HepG2 (cell line): ENCODE measurements around the gene PERCC1. TPM values are rescaled to one million over a fixed set of nuclear protein-coding genes. Genes with fewer than 3 reads are reported as not detected.
A peak's percentile ranks its signal among the peaks of the same experiment; 100 is the strongest.

ENCODE experiments used
- ATAC-seq: fragments of 200-7000 bp; cut with Tn5 transposase; 3 replicates; pipeline ENCODE4 v1.9.1; 2020; ENCODE audit warnings: mild to moderate bottlenecking, moderate library complexity
- BruUV-seq: library from RNA; stranded (reverse); fragments of 400-500 nt; replicated peaks from 2 replicates; lab custom pipeline; 2021; lab: Mats Ljungman, UMichigan
- CTCF ChIA-PET: fragments of 300-600 bp; formaldehyde crosslinking; extraction: SDS; loops from one replicate; lab custom pipeline; 2021; ENCODE audit warnings: low total read pairs, inconsistent platforms, low intra/inter-chr PET ratio; lab: Yijun Ruan, JAX
- POLR2A ChIA-PET: fragments of 350-600 bp; sonication (Branson Sonifier 250); formaldehyde crosslinking; loops from one replicate; lab custom pipeline; 2020; ENCODE audit warnings: antibody characterized with exemption, inconsistent platforms; lab: Yijun Ruan, JAX
- DNase-seq: peaks from one replicate; pipeline ENCODE4 v3.0.0-alpha.2; 2015; ENCODE audit warnings: low spot score
- FAIRE-seq: peaks from 3 replicates; lab custom pipeline; 2011; peaks lifted over from hg19 to GRCh38; lab: Jason Lieb, UNC
- H2AFZ ChIP-seq: one replicate; pipeline ENCODE4 v1.6.1; 2011; ENCODE audit warnings: low read length, inconsistent platforms
- H3K27ac ChIP-seq: fragments of 300-600 bp; 3 replicates; pipeline ENCODE4 v1.8.0; 2011; ENCODE audit warnings: mixed run types, mild to moderate bottlenecking, mixed read lengths, low read length, inconsistent platforms; ENCODE audit not compliant: insufficient read depth; ENCODE audit errors: extremely low read length
- H3K27me3 ChIP-seq, 2 experiments: fragments of 200-600 bp in 1 of 2; 2 replicates in 1 of 2; 3 replicates in 1 of 2; pipeline versions ENCODE4 v1.6.0 to v1.8.0; 2011; ENCODE audit warnings: low read length in 2 of 2, mild to moderate bottlenecking in 2 of 2, moderate library complexity in 2 of 2, inconsistent platforms in 1 of 2; ENCODE audit not compliant: insufficient read depth in 2 of 2, control insufficient read depth in 1 of 2
- H3K36me3 ChIP-seq, 2 experiments: fragments of 200-600 bp in 1 of 2; replicated peaks in 1 of 2; 2 replicates in 1 of 2; 3 replicates in 1 of 2; pipeline versions ENCODE4 v1.5.1 to v1.8.0; 2011; ENCODE audit warnings: low read length in 2 of 2, inconsistent platforms in 1 of 2; ENCODE audit not compliant: insufficient read depth in 2 of 2, control insufficient read depth in 1 of 2
- H3K4me1 ChIP-seq: 2 replicates; pipeline ENCODE4 v1.5.1; 2012; ENCODE audit warnings: low read length, inconsistent platforms; ENCODE audit not compliant: insufficient read depth
- H3K4me2 ChIP-seq: 2 replicates; pipeline ENCODE4 v1.6.0; 2011; ENCODE audit warnings: low read depth, low read length, inconsistent platforms
- H3K4me3 ChIP-seq, 3 experiments: fragments of 200-600 bp in 1 of 3; sonication (generic), shearing (Covaris generic) in 1 of 3; replicated peaks in 1 of 3; 2 replicates each; pipeline ENCODE4 v1.5.1; 2011 to 2016; ENCODE audit warnings: low read length in 3 of 3, inconsistent platforms in 2 of 3, low read depth in 2 of 3, mild to moderate bottlenecking in 2 of 3, control low read depth in 1 of 3, mixed read lengths in 1 of 3; ENCODE audit not compliant: insufficient read depth in 1 of 3
- H3K79me2 ChIP-seq: one replicate; pipeline ENCODE4 v1.6.1; 2011; ENCODE audit warnings: low read length, inconsistent platforms; ENCODE audit not compliant: insufficient read depth
- H3K9ac ChIP-seq: 2 replicates; pipeline ENCODE4 v1.6.0; 2011; ENCODE audit warnings: mild to moderate bottlenecking, low read depth, low read length, inconsistent platforms; ENCODE audit not compliant: insufficient read depth
- H3K9me3 ChIP-seq: 2 replicates; pipeline ENCODE4 v1.5.1; 2012; ENCODE audit warnings: mild to moderate bottlenecking, low read length
- H4K20me1 ChIP-seq: 2 replicates; pipeline ENCODE4 v1.6.0; 2011; ENCODE audit warnings: inconsistent platforms, mild to moderate bottlenecking, low read length, moderate library complexity; ENCODE audit not compliant: insufficient read depth
- EEA1 ChIP-seq: sonication (generic); formaldehyde crosslinking; IDR thresholded peaks from 2 replicates; pipeline ENCODE4 v1.5.1; 2020; ENCODE audit warnings: mild to moderate bottlenecking, missing genetic modification reagents, borderline replicate concordance
- POLR2G ChIP-seq: fragments of 200-400 bp; formaldehyde crosslinking; IDR thresholded peaks from 2 replicates; pipeline ENCODE4 v1.6.1; 2018; ENCODE audit warnings: mild to moderate bottlenecking, low read depth, low read length, moderate library complexity
- ZBTB21 ChIP-seq: sonication (generic); formaldehyde crosslinking; IDR thresholded peaks from 2 replicates; pipeline ENCODE4 v1.4.0; 2020; ENCODE audit warnings: missing genetic modification reagents
- ZBTB46 ChIP-seq: sonication (generic); formaldehyde crosslinking; IDR thresholded peaks from 2 replicates; pipeline ENCODE4 v1.4.0; 2020; ENCODE audit warnings: mild to moderate bottlenecking, missing genetic modification reagents, borderline replicate concordance
- ZNF530 ChIP-seq: sonication (generic); formaldehyde crosslinking; IDR thresholded peaks from 2 replicates; pipeline ENCODE4 v1.5.0; 2020; ENCODE audit warnings: low read depth, mild to moderate bottlenecking, missing genetic modification reagents
- WGBS: methylation state at CpG from one replicate; pipeline ENCODE4 v1.1.6; 2017; ENCODE audit warnings: low lambda C conversion rate; 5-methylcytosine and 5-hydroxymethylcytosine counted together
- in situ Hi-C: cut with HindIII; loops from 2 replicates; pipeline ENCODE4 v1.10.0; 2017; ENCODE audit warnings: low pct_unique_long_range_greater_than_20kb; ENCODE audit not compliant: extremely low pct_ligation_motif_present
- intact Hi-C: fragments of 100-400 bp; cut with micrococcal nuclease; formaldehyde crosslinking; loops from one replicate; pipeline ENCODE4 v1.10.0; 2022; ENCODE audit not compliant: unreplicated experiment
- polyA plus RNA-seq, 8 experiments: library from polyadenylated mRNA; depleted of rRNA in 3 of 8; stranded (reverse) in 7 of 8; unstranded in 1 of 8; fragments of >200 nt; fragmentation: Illumina TruSeq in 4 of 8; extraction: Trizol in 4 of 8; gene quantifications; 2 replicates each; pipeline versions ENCODE4 v1.2.1 to v1.2.3, GENCODE V29; 2011 to 2016; ENCODE audit warnings: low read depth in 4 of 8, missing spikeins in 1 of 8, mixed read lengths in 1 of 8; ENCODE audit not compliant: insufficient read depth in 1 of 8
- total RNA-seq, 5 experiments: library from RNA; depleted of rRNA; stranded (reverse); fragments of >200 nt; fragmentation: Illumina TruSeq; extraction: Trizol; gene quantifications; 2 replicates each; pipeline ENCODE4 v1.2.3, GENCODE V29; 2016; ENCODE audit warnings: low read depth in 1 of 5

PERCC1 gene
- total and polyA plus RNA-seq, 2 of the 13 experiments (the other 11 are each of a cell fraction or from before 2014, with no cell fraction given): 0.15 TPM; not detected in 1

DNA sequence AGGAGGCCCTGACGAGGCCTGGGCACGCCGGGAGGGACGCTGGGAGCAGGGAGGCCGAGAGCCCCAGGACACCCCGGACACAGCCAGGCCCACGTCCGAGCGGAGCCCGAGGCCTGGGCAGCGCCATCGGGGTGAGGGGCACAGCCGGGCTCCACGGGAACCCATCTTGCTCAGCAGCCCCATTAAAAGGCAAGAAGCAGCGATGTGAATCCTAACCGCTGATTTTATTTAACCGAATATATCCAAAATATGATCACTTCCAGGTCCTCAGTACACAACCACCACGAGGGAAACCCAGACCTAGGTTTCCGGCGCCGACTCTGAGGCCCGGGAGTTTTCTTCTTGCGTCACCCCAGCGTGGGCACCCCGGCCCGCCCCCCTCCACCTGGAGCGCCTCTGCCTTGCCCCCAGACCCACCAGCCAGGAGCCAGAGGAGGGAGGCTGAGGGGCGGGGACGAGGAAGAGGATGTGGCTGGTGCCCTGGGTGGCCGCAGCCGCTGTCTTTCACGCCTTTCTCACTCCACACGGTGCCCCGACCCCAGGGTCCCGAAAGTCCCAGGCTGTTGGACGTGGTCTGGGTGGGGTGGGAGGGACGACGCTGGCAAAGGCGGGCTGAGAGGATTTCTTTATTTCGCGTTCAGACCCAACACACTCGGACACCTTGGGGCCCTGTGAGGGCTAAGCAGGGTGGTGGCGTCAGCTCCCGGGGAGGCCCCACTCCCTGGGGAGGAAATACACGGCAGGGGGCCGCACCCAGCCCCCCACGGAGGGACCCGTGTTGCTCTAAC is 14.0 kb downstream of the PERCC1 start:
- no TSS peak for BruUV-seq
- H3K4me3 ChIP-seq: no peak overlapping the region
- peaks cover 0 to 1% of the 10 kb centered on the region in 2 experiments; a peak in 3 of 5 replicates for H3K27me3 ChIP-seq
- no peaks in the 10 kb centered on the region; a peak in 1 of 5 replicates for H3K36me3 ChIP-seq
- H3K79me2 ChIP-seq: no peaks in the 10 kb centered on the region
- no peak overlapping the region for H3K27ac ChIP-seq
- TF ChIP-seq POLR2G: 0 out of 2 replicates have a peak, but pooled peaks have one; percentile 36
- TF ChIP-seq ZBTB46 (CRISPR knock-in tag): no peak
- no peak for TF ChIP-seq ZBTB21 (CRISPR knock-in tag)
- TF ChIP-seq ZNF530 (CRISPR knock-in tag): no peak
- no peak for TF ChIP-seq EEA1 (CRISPR knock-in tag)
- TF ChIP-seq, all 625 proteins: peak for 1
- ChIA-PET POLR2A (no interaction called here), CTCF (no interaction called here)
- no peak overlapping the region for H3K9ac ChIP-seq
- H3K4me2 ChIP-seq: no peak overlapping the region
- DNase-seq: no peak
- in situ Hi-C loops (no loop called here), intact Hi-C loops (no loop called here)
- no peak for FAIRE-seq
- H4K20me1 ChIP-seq: no peaks in the 10 kb centered on the region
- ATAC-seq: no peak
- 90% methylated on average over 42 of the region's 48 CpGs for WGBS
- peaks cover 14% of the 10 kb centered on the region for H3K4me1 ChIP-seq
- H2AFZ ChIP-seq: no peak overlapping the region
- H3K9me3 ChIP-seq: no peaks in the 10 kb centered on the region
